ENCODE measurements around the gene ATG16L2. TPM values are rescaled to one million over a fixed set of nuclear protein-coding genes. Genes with fewer than 3 reads are reported as not detected.

The ATG16L2 gene
- total RNA-seq, 4 donors from 2014 or later = 3.1 to 8.1 (median 4.3) TPM

GRCh38 chr11:72781313-72782080 lies 32.7 kb upstream of the ATG16L2 start:
- H3K27ac ChIP-seq = peak overlapping the region in 3 of 4 donors; percentile 48 to 63 (median 52)
- in situ Hi-C loops (cut with MboI; ENCODE audit: low sequenced_read_pairs in 4 of 4) = loop anchor here in 2 of 4 donors (5.0 to 10.0 kb wide), 2 partner anchors 54 to 57 kb away; no protein-coding TSS in a partner anchor
- no peaks in the 10 kb centered on the region for H3K9me3 ChIP-seq
- no peaks in the 10 kb centered on the region for H3K27me3 ChIP-seq
- no peaks in the 10 kb centered on the region for H3K36me3 ChIP-seq
- H3K4me1 ChIP-seq = peaks cover 19 to 25% of the 10 kb centered on the region in 2 donors
- peak overlapping the region; percentile 69 to 92 (median 78) for H3K4me3 ChIP-seq
- TF ChIP-seq, protein P1, sequence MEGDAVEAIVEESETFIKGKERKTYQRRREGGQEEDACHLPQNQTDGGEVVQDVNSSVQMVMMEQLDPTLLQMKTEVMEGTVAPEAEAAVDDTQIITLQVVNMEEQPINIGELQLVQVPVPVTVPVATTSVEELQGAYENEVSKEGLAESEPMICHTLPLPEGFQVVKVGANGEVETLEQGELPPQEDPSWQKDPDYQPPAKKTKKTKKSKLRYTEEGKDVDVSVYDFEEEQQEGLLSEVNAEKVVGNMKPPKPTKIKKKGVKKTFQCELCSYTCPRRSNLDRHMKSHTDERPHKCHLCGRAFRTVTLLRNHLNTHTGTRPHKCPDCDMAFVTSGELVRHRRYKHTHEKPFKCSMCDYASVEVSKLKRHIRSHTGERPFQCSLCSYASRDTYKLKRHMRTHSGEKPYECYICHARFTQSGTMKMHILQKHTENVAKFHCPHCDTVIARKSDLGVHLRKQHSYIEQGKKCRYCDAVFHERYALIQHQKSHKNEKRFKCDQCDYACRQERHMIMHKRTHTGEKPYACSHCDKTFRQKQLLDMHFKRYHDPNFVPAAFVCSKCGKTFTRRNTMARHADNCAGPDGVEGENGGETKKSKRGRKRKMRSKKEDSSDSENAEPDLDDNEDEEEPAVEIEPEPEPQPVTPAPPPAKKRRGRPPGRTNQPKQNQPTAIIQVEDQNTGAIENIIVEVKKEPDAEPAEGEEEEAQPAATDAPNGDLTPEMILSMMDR (IDR thresholded peaks at IDR 0.05 in 4 of 5, conservative IDR thresholded peaks at IDR 0.05 in 1 of 5) = no peak
- TF ChIP-seq POLR2A (IDR thresholded peaks at IDR 0.05) = no peak
- DNase-seq (no peak), ATAC-seq (peak; percentile 59 to 63)
- intact Hi-C loops (cut with DNase I; ENCODE audit: low total_unique reads) = no loop called here

- no peak for TF ChIP-seq POLR2A (IDR thresholded peaks at IDR 0.05)
- TF ChIP-seq, protein P1 (IDR thresholded peaks at IDR 0.05 in 4 of 5, conservative IDR thresholded peaks at IDR 0.05 in 1 of 5) = no peak
- Histone ChIP-seq H3K4me1 (peaks cover 14 to 18% of the 10 kb centered on the region in 2 donors), H3K9me3 (no peaks in the 10 kb centered on the region), H3K27me3 (no peaks in the 10 kb centered on the region), H3K4me3 (peak overlapping the region; percentile 53 to 77 (median 61)), H3K36me3 (no peaks in the 10 kb centered on the region), H3K27ac (peak overlapping the region in 2 of 4 donors; percentile 46 to 63)
- ATAC-seq (peak in 1 of 2 donors; percentile 22), DNase-seq (no peak)
- in situ Hi-C loops (cut with MboI; ENCODE audit: low sequenced_read_pairs in 4 of 4) (loop anchor here in 2 of 4 donors (5.0 to 10.0 kb wide), 2 partner anchors 55 to 58 kb away; no protein-coding TSS in a partner anchor), intact Hi-C loops (cut with DNase I; ENCODE audit: low total_unique reads) (no loop called here)
Measured at GRCh38 chr11:72782081-72782920, 31.9 kb upstream of the ATG16L2 start.

- Histone ChIP-seq H3K27me3 (no peaks in the 10 kb centered on the region), H3K9me3 (no peaks in the 10 kb centered on the region), H3K36me3 (no peaks in the 10 kb centered on the region), H3K27ac (no peak overlapping the region), H3K4me1 (peaks cover 10 to 15% of the 10 kb centered on the region in 2 donors), H3K4me3 (no peak overlapping the region)
- intact Hi-C loops (cut with DNase I; ENCODE audit: low total_unique reads) (no loop called here), in situ Hi-C loops (cut with MboI; ENCODE audit: low sequenced_read_pairs in 4 of 4) (loop anchor here in 2 of 4 donors (5.0 to 10.0 kb wide), 2 partner anchors 56 to 59 kb away; no protein-coding TSS in a partner anchor)
- TF ChIP-seq POLR2A (IDR thresholded peaks at IDR 0.05) = no peak
- TF ChIP-seq, protein P1 (IDR thresholded peaks at IDR 0.05 in 4 of 5, conservative IDR thresholded peaks at IDR 0.05 in 1 of 5) = no peak
- ATAC-seq (no peak), DNase-seq (no peak)
Measured at GRCh38 chr11:72783144-72783905, 30.9 kb upstream of the ATG16L2 start.

GRCh38 chr11:72784662-72785061 lies 29.5 kb upstream of the ATG16L2 start:
- TF ChIP-seq, protein P1 (IDR thresholded peaks at IDR 0.05 in 4 of 5, conservative IDR thresholded peaks at IDR 0.05 in 1 of 5) = no peak
- TF ChIP-seq POLR2A (IDR thresholded peaks at IDR 0.05) = no peak
- Histone ChIP-seq H3K9me3 (no peaks in the 10 kb centered on the region), H3K27ac (no peak overlapping the region), H3K36me3 (no peaks in the 10 kb centered on the region), H3K4me1 (peaks cover 16 to 20% of the 10 kb centered on the region in 2 donors), H3K4me3 (no peak overlapping the region), H3K27me3 (no peaks in the 10 kb centered on the region)
- in situ Hi-C loops (cut with MboI; ENCODE audit: low sequenced_read_pairs in 4 of 4) (loop anchor here in 2 of 4 donors (5.0 to 10.0 kb wide), 2 partner anchors 57 to 60 kb away; no protein-coding TSS in a partner anchor), intact Hi-C loops (cut with DNase I; ENCODE audit: low total_unique reads) (no loop called here)
- DNase-seq (no peak), ATAC-seq (no peak)
